Measurements from ENCODE around the gene RDH11.

- TF ChIP-seq CTCF (IDR thresholded peaks at IDR 0.05; ENCODE audit: poor library complexity) = no peak
- no peak for TF ChIP-seq EZH2 (IDR thresholded peaks at IDR 0.05; ENCODE audit: borderline replicate concordance)
Measured at GRCh38 chr14:67680121-67680602, 15.4 kb downstream of the RDH11 start.
